ENCODE results near the gene TNS3.

The TNS3 gene

DNA sequence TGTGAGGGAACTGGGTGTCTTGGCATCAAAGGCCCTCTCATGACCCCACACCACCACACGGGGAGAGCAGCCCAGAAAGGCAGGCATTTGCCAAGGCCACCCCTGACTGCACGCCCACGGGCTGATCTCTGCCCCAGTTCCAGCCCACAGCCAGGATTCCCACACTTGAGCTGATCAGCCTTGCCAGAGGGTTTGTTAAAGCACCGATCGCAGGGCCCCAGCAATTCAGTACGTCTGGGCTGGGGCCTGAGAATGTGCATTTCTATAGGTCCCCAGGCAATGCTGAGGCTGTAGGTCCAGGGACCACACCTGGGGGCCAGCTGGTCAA is 103.9 kb downstream of the TNS3 start:
- no peak overlapping the region for H3K4me3 ChIP-seq (ENCODE audit: low read depth, low read length)
- DNase-seq (ENCODE audit: low read depth, low spot score) = no peak
- in situ Hi-C loops (cut with HindIII; ENCODE audit: low sequenced_read_pairs) = no loop called here
- TF ChIP-seq, protein P1, sequence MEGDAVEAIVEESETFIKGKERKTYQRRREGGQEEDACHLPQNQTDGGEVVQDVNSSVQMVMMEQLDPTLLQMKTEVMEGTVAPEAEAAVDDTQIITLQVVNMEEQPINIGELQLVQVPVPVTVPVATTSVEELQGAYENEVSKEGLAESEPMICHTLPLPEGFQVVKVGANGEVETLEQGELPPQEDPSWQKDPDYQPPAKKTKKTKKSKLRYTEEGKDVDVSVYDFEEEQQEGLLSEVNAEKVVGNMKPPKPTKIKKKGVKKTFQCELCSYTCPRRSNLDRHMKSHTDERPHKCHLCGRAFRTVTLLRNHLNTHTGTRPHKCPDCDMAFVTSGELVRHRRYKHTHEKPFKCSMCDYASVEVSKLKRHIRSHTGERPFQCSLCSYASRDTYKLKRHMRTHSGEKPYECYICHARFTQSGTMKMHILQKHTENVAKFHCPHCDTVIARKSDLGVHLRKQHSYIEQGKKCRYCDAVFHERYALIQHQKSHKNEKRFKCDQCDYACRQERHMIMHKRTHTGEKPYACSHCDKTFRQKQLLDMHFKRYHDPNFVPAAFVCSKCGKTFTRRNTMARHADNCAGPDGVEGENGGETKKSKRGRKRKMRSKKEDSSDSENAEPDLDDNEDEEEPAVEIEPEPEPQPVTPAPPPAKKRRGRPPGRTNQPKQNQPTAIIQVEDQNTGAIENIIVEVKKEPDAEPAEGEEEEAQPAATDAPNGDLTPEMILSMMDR (IDR thresholded peaks at IDR 0.05; ENCODE audit: low read depth, low read length) = no peak

DNA sequence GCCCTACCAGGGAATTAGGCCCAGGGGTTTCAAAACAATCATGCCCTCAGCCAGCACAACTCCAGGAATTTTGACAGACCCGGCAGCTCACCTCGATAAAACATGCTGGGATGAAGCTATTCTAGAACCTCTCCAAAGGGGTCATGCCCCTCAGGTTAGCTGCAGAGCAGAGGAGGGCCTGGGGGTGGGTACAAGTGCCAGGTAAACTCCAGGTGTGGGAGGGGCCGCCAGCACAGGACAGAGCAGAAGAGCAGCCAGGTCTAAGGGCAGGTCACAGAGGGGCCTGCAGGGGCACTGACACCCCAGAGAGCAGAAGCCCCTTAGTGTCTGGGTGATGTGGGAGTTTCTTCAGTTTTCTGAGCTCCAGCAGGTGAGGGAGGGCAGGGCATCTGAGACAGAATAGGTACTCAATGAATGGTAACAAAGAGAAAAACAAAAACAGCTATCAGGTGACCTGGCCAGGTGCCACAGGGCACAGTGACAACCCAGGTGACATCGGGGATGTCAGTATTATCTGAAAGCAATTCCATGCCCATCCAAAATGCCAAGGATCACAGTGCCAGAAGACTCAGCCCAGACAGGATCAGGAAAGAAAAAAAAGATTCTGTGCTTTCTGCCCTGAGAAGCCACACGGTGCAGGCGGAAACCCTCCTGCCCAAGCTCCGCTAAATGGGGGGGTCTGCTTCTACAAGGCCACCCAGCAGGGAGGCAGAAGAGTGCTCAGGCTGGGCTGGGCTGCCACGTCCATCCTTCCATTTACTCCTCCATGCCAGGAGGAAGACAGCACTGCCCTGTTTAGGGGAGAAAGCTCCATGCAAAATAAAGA is 104.5 kb downstream of the TNS3 start:
- no peak overlapping the region for H3K4me3 ChIP-seq (ENCODE audit: low read depth, low read length)
- in situ Hi-C loops (cut with HindIII; ENCODE audit: low sequenced_read_pairs) = no loop called here
- DNase-seq (ENCODE audit: low read depth, low spot score) = no peak
- TF ChIP-seq, protein P1 (IDR thresholded peaks at IDR 0.05; ENCODE audit: low read depth, low read length) = no peak

DNA sequence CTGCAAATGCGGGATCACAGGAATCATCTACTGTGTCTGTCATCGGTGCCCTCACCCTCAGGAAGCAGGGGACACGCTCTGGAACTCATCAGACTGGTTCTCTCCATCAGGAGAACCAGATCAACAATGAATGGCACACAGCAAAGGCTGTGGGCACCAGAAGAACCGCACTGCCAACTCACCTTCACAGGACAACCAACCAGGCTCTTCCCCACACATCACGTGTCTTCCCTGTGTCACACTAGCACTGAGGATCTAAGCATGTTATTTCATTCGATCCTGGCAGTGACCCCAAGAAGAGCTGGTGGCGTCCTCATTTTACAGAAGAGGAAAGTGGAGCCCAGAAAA is 106.1 kb downstream of the TNS3 start:
- TF ChIP-seq, protein P1 (IDR thresholded peaks at IDR 0.05; ENCODE audit: low read depth, low read length) = no peak
- no peak for DNase-seq (ENCODE audit: low read depth, low spot score)
- H3K4me3 ChIP-seq (ENCODE audit: low read depth, low read length) = no peak overlapping the region
- in situ Hi-C loops (cut with HindIII; ENCODE audit: low sequenced_read_pairs) = no loop called here

DNA sequence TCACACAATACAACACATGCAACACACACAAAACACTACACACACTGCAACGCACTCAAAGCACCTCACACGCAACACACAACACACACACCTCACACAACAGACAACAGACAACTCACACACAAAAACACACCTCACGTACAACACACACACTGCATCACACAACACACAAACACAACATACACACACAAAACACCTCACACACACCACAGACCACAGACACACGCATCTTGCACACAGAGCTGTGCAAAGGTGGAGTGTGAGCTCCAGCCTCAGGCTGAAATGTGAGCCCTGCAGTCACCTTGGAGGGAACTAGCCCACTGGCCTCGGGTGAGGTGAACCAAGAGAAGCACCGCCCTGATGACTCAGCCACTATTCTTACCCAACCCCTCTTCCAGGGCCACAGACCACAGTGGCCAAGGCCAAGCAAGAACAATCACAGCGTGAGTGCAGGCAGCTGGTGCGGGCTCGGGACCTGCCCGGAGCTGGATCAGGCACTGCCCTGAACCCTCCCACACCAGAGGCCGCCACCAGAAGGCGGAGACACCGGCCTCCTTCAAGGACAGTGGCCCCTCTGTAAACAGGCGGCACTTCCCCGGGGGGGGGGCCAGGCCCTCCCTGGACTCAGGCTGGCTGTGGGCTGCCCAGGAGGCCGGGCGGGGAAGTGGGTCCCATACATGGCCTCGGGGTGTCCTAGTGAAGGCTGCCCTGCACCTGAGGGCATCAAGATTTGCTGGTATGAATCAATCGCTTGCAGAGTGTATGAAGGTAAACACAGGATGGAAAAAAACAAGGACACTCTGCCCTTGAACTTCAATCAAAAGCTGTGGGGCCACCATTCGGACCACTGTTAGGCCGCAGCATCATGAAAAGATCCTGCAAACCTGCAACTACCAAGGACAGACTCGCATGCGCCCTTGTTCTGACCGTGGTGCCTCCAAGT is 106.7 kb downstream of the TNS3 start:
- DNase-seq (ENCODE audit: low read depth, low spot score) = peak; percentile 96
- TF ChIP-seq, protein P1 (IDR thresholded peaks at IDR 0.05; ENCODE audit: low read depth, low read length) = peak; percentile 7
- no peak overlapping the region for H3K4me3 ChIP-seq (ENCODE audit: low read depth, low read length)
- in situ Hi-C loops (cut with HindIII; ENCODE audit: low sequenced_read_pairs) = no loop called here

DNA sequence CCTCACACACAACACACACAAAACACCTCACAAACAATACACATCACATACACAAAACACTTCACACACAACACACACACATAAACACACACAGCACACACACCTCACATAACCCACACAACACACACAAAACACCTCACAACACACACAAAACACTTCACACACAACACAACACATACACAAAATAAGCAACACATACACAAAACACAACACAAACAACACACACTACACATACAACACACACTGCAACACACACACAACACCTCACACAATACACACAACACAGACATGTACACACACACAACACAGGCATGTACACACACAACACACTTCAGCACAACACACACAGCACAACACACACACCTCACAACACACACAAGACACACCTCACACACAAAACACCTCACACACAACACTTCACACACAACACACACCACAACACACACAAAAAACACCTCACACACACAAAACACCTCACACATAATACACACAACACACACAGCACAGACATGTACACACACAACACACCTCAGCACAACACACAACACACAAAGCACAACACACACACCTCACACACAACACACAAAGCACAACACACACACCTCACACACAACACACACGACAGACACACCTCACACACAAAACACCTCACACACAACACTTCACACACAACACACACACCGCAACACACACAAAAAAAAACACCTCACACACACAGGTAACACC is 107.5 kb downstream of the TNS3 start:
- in situ Hi-C loops (cut with HindIII; ENCODE audit: low sequenced_read_pairs) = no loop called here
- TF ChIP-seq, protein P1 (IDR thresholded peaks at IDR 0.05; ENCODE audit: low read depth, low read length) = no peak
- no peak for DNase-seq (ENCODE audit: low read depth, low spot score)
- H3K4me3 ChIP-seq (ENCODE audit: low read depth, low read length) = no peak overlapping the region

DNA sequence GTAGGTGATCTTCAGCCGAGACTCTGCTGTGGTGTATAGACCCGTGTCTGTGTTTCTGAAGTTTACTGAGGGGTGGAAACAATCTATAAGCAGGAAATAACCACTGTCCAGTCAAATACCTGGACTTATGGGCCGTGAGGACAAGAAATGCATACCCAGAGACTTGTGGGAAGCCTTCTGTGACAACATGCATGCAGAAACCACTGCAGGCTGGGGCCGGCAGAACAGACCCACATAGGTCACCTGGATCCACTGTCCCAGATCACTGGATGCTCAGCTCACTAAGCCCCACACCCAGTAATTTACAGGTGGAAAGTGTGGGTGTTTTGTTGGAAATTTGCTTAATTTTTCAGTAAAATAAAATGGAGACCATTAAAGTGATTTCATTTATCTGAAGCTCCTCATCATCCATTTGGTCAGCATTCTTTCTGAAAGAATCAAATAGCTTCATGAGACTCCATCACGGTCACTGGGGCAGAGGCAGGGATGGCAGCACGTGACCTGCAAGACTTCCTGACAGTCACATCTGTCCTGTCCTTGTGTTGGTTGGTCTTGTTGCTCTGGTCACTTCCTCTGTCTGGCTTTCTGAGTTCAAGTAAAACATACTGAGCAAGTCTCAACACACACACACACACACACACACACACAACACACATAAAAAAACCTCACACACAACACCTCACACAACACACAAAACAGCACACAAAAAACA is 108.3 kb downstream of the TNS3 start:
- TF ChIP-seq, protein P1 (IDR thresholded peaks at IDR 0.05; ENCODE audit: low read depth, low read length) = no peak

More for the DNA sequence above, 108.3 kb downstream of the TNS3 start:
- H3K4me3 ChIP-seq (ENCODE audit: low read depth, low read length) = no peak overlapping the region
- DNase-seq (ENCODE audit: low read depth, low spot score) = no peak
- in situ Hi-C loops (cut with HindIII; ENCODE audit: low sequenced_read_pairs) = no loop called here
